ENCODE data around the gene DNAJC13. TPM values are rescaled to one million over a fixed set of nuclear protein-coding genes. Genes with fewer than 3 reads are reported as not detected.

Gene DNAJC13
- total RNA-seq, 1 experiment from 2014 or later, result 28.8 TPM

DNA sequence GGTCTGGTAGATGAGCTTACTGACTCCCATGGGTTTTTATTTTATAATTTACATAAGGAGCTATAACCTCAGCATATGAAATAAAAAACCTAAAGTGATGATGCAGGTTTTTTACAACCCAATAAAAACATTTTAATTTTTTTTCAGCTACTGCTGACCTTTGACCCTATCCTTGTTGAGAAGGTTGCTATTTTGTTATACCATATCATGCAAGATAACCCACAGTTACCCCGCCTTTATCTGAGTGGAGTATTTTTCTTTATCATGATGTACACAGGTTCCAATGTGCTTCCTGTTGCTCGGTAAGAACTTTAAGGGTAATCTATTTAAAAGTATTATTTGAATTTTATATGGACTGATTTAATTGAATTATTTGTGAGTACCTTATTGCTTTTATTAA is 70.8 kb downstream of the DNAJC13 start:
- Histone ChIP-seq H3K4me1 (ENCODE audit: control insufficient read depth in 1 of 2, insufficient read depth in 2 of 2, low read length in 2 of 2) (no peaks in the 10 kb centered on the region), H3K4me3 (replicated peaks in 1 of 2; ENCODE audit: low read depth in 1 of 2, low read length in 2 of 2) (no peak overlapping the region), H3K4me2 (ENCODE audit: low read length) (no peak overlapping the region), H3K79me2 (ENCODE audit: insufficient read depth, low read length) (no peaks in the 10 kb centered on the region), H3K36me3 (ENCODE audit: control insufficient read depth in 1 of 2, insufficient read depth in 2 of 2, low read length in 2 of 2) (peaks cover 0 to 5% of the 10 kb centered on the region in 2 experiments; a peak in 1 of 4 replicates), H4K20me1 (ENCODE audit: insufficient read depth) (no peaks in the 10 kb centered on the region), H3K9me3 (ENCODE audit: control insufficient read depth in 1 of 2, insufficient read depth in 1 of 2, low read depth in 1 of 2, low read length in 2 of 2) (no peaks in the 10 kb centered on the region), H3K27ac (ENCODE audit: low read depth, low read length) (no peak overlapping the region), H3K27me3 (ENCODE audit: insufficient read depth, low read length) (no peaks in the 10 kb centered on the region), H3K9me2 (ENCODE audit: insufficient read depth) (no peaks in the 10 kb centered on the region), H2AFZ (ENCODE audit: low read depth, low read length, poor library complexity, severe bottlenecking) (no peak overlapping the region), H3K9ac (ENCODE audit: low read length) (no peak overlapping the region)
- no peak for DNase-seq (ENCODE audit: low read depth, low spot score)
- POLR2A ChIA-PET, result no interaction called here
- ATAC-seq, result no peak
- CTCF ChIA-PET, result interaction anchor here (1.7 kb wide), 1 partner anchor 48 kb away, joined by 3 read pairs; no protein-coding TSS in a partner anchor
- TF ChIP-seq EGR1 (IDR thresholded peaks at IDR 0.05; ENCODE audit: low read depth) (no peak), SP1 (IDR thresholded peaks at IDR 0.05; ENCODE audit: low read depth) (no peak), ELF1 (IDR thresholded peaks at IDR 0.05; ENCODE audit: borderline replicate concordance, low read depth) (no peak), TCF7L2 (IDR thresholded peaks at IDR 0.05; ENCODE audit: borderline replicate concordance, extremely low read depth, insufficient read depth, insufficient read length) (no peak), YY1 (IDR thresholded peaks at IDR 0.05; ENCODE audit: extremely low read depth, insufficient replicate concordance, low read depth, low read length) (no peak), MAX (IDR thresholded peaks at IDR 0.05) (no peak), SIN3A (IDR thresholded peaks at IDR 0.05; ENCODE audit: low read depth) (no peak)
- RAD21 ChIA-PET (ENCODE audit: low non-redundant PET in 1 of 2, low total read pairs in 2 of 2, uncharacterized antibody in 2 of 2, unreplicated experiment in 2 of 2), result no interaction called here
- no TSS peak for BruUV-seq (replicated peaks)
- intact Hi-C loops (cut with micrococcal nuclease), result no loop called here

- H4K20me1 ChIP-seq (ENCODE audit: insufficient read depth), result no peaks in the 10 kb centered on the region
- H3K9me2 ChIP-seq (ENCODE audit: insufficient read depth), result no peaks in the 10 kb centered on the region
- no peak overlapping the region for H3K4me3 ChIP-seq (replicated peaks in 1 of 2; ENCODE audit: low read depth in 1 of 2, low read length in 2 of 2)
- H3K9me3 ChIP-seq (ENCODE audit: control insufficient read depth in 1 of 2, insufficient read depth in 1 of 2, low read depth in 1 of 2, low read length in 2 of 2), result no peaks in the 10 kb centered on the region
- H3K79me2 ChIP-seq (ENCODE audit: insufficient read depth, low read length), result no peaks in the 10 kb centered on the region
- H3K4me1 ChIP-seq (ENCODE audit: control insufficient read depth in 1 of 2, insufficient read depth in 2 of 2, low read length in 2 of 2), result no peaks in the 10 kb centered on the region
- intact Hi-C loops (cut with micrococcal nuclease), result no loop called here
- no peak overlapping the region for H3K4me2 ChIP-seq (ENCODE audit: low read length)
- ChIA-PET RAD21 (ENCODE audit: low non-redundant PET in 1 of 2, low total read pairs in 2 of 2, uncharacterized antibody in 2 of 2, unreplicated experiment in 2 of 2) (no interaction called here), POLR2A (no interaction called here), CTCF (no interaction called here)
- no peak for ATAC-seq
- no peak overlapping the region for H3K27ac ChIP-seq (ENCODE audit: low read depth, low read length)
- no TSS peak for BruUV-seq (replicated peaks)
- H3K36me3 ChIP-seq (ENCODE audit: control insufficient read depth in 1 of 2, insufficient read depth in 2 of 2, low read length in 2 of 2), result peaks cover 12 to 34% of the 10 kb centered on the region in 2 experiments
- no peak overlapping the region for H2AFZ ChIP-seq (ENCODE audit: low read depth, low read length, poor library complexity, severe bottlenecking)
- H3K27me3 ChIP-seq (ENCODE audit: insufficient read depth, low read length), result no peaks in the 10 kb centered on the region
- TF ChIP-seq JUND (IDR thresholded peaks at IDR 0.05) (no peak), SP1 (IDR thresholded peaks at IDR 0.05; ENCODE audit: low read depth) (no peak), CEBPB (IDR thresholded peaks at IDR 0.05; ENCODE audit: low read depth) (no peak), POLR2AphosphoS5 (IDR thresholded peaks at IDR 0.05; ENCODE audit: low read depth, low read length) (no peak), ZNF274 (IDR thresholded peaks at IDR 0.05; ENCODE audit: low read depth, low read length) (no peak)
- TF ChIP-seq, protein P1, sequence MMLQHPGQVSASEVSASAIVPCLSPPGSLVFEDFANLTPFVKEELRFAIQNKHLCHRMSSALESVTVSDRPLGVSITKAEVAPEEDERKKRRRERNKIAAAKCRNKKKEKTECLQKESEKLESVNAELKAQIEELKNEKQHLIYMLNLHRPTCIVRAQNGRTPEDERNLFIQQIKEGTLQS (IDR thresholded peaks at IDR 0.05), result no peak
- DNase-seq (ENCODE audit: low read depth, low spot score), result no peak
- no peak overlapping the region for H3K9ac ChIP-seq (ENCODE audit: low read length)
Measured at GRCh38 chr3:132499071-132499470, 81.8 kb downstream of the DNAJC13 start.
